ENCODE results near the gene UFSP2. TPM values are rescaled to one million over a fixed set of nuclear protein-coding genes. Genes with fewer than 3 reads are reported as not detected.

UFSP2 gene
- total RNA-seq, 1 donor from 2014 or later, result 22.1 TPM

DNA sequence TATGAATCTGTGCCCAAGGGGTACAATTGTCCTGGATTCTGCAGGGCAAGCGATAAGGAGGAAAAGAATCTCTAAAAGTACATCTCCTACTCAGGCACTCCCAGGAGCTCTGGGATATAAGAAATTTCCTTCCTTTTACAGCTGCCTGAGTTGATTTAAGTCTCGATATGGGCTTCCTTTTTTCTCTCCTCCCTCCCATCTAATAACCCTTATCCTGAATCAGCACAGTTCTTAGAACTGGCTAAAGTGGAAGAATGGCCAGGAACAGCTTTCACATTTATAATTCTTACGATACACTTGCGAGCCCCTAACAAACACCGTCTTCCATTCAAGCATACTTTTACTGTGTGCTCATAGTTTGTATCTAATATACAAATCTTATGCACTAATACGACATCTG lies 51.2 kb downstream of the UFSP2 start:
- peaks cover 12% of the 10 kb centered on the region for H3K36me3 Mint-ChIP-seq
- H3K9me3 Mint-ChIP-seq, result no peaks in the 10 kb centered on the region
- H3K4me1 Mint-ChIP-seq (ENCODE audit: unreplicated experiment), result no peaks in the 10 kb centered on the region
- H3K27ac Mint-ChIP-seq, result no peak overlapping the region
- no peak overlapping the region for H3K4me3 Mint-ChIP-seq
- no peak for DNase-seq (ENCODE audit: extremely low spot score, unreplicated experiment)
- TF ChIP-seq, protein P1, sequence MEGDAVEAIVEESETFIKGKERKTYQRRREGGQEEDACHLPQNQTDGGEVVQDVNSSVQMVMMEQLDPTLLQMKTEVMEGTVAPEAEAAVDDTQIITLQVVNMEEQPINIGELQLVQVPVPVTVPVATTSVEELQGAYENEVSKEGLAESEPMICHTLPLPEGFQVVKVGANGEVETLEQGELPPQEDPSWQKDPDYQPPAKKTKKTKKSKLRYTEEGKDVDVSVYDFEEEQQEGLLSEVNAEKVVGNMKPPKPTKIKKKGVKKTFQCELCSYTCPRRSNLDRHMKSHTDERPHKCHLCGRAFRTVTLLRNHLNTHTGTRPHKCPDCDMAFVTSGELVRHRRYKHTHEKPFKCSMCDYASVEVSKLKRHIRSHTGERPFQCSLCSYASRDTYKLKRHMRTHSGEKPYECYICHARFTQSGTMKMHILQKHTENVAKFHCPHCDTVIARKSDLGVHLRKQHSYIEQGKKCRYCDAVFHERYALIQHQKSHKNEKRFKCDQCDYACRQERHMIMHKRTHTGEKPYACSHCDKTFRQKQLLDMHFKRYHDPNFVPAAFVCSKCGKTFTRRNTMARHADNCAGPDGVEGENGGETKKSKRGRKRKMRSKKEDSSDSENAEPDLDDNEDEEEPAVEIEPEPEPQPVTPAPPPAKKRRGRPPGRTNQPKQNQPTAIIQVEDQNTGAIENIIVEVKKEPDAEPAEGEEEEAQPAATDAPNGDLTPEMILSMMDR (conservative IDR thresholded peaks at IDR 0.05), result no peak
- no peaks in the 10 kb centered on the region for H3K27me3 Mint-ChIP-seq

DNA sequence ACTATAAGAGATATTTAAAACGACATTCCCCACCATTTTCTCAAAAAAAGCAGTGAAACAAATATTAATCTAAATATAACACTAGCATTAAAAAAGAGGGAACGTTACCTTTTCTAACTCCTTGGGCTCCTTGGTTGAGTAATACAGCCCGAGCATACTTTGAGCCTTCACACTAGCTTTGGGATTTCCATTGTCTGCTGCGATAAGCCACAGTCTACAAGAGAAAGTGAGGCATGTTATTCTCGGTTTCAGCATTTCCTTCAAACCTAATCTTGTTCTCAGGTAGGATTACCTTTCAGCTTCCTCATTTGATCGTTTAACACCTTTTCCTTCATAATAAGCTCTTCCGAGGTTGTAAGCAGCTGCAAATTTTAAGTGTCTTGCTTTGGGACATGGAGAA lies 51.7 kb downstream of the UFSP2 start:
- Mint-ChIP-seq H3K4me3 (no peak overlapping the region), H3K27me3 (no peaks in the 10 kb centered on the region), H3K36me3 (peaks cover 12% of the 10 kb centered on the region), H3K4me1 (ENCODE audit: unreplicated experiment) (no peaks in the 10 kb centered on the region), H3K27ac (no peak overlapping the region), H3K9me3 (no peaks in the 10 kb centered on the region)
- no peak for DNase-seq (ENCODE audit: extremely low spot score, unreplicated experiment)
- TF ChIP-seq, protein P1 (conservative IDR thresholded peaks at IDR 0.05), result no peak

DNA sequence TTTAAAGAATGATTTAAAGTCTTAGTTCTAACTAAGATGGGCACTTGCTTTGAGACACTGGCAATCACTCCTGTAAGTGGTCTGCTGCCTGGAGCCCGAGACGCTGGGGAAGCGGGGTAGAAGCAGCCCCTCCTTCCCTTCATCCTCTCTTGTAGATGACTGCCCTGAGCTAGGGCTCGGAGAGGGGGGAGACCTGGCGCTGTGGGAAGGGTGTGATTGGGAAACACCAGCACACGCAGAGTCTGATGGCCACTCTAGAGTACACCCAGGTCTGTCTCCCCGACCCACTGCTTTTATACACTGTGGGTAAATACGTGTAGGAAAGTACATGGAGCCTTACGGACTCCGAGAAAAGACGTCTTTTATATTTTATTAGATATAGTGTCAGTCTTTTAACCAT lies 54.1 kb downstream of the UFSP2 start:
- no peaks in the 10 kb centered on the region for H3K27me3 Mint-ChIP-seq
- H3K36me3 Mint-ChIP-seq, result peaks cover 12% of the 10 kb centered on the region
- no peaks in the 10 kb centered on the region for H3K4me1 Mint-ChIP-seq (ENCODE audit: unreplicated experiment)
- no peak overlapping the region for H3K27ac Mint-ChIP-seq
- H3K9me3 Mint-ChIP-seq, result no peaks in the 10 kb centered on the region
- TF ChIP-seq, protein P1 (conservative IDR thresholded peaks at IDR 0.05), result no peak
- DNase-seq (ENCODE audit: extremely low spot score, unreplicated experiment), result no peak
- H3K4me3 Mint-ChIP-seq, result no peak overlapping the region

DNA sequence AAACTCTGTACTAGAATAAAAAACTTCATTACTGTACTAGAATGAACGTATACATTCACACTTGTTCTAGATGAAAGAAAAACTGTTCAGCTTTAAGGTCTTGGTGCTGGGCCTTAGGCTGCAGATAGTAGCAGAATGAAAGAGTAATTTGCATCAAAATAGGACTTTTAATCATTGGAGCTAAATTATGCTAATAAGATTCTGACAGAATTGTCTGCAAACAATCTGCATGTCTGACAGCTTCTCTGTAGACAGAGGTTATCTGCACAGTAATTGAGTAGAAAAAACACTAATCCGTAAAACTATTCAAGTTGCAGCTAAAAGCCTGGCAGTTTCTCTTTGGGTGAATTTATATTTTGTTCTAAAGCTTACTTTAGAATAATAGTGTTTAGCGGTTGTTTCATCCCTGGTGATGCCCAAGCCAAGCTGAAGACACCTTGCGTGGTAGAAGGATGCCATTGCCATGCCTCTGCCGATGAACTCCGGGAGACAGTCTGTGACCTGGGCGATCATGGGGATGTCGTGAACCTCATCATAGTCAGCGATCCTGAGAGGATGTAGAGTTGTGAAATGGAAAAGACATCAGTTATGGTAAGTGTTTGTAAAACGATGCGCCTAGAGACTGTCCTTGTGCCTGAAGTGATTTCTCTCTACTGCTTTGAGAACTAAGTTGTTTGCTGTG lies 55.4 kb downstream of the UFSP2 start:
- no peaks in the 10 kb centered on the region for H3K27me3 Mint-ChIP-seq
- no peaks in the 10 kb centered on the region for H3K4me1 Mint-ChIP-seq (ENCODE audit: unreplicated experiment)
- peaks cover 8% of the 10 kb centered on the region for H3K36me3 Mint-ChIP-seq
- H3K9me3 Mint-ChIP-seq, result no peaks in the 10 kb centered on the region
- TF ChIP-seq, protein P1 (conservative IDR thresholded peaks at IDR 0.05), result no peak
- no peak for DNase-seq (ENCODE audit: extremely low spot score, unreplicated experiment)
- no peak overlapping the region for H3K27ac Mint-ChIP-seq
- no peak overlapping the region for H3K4me3 Mint-ChIP-seq

DNA sequence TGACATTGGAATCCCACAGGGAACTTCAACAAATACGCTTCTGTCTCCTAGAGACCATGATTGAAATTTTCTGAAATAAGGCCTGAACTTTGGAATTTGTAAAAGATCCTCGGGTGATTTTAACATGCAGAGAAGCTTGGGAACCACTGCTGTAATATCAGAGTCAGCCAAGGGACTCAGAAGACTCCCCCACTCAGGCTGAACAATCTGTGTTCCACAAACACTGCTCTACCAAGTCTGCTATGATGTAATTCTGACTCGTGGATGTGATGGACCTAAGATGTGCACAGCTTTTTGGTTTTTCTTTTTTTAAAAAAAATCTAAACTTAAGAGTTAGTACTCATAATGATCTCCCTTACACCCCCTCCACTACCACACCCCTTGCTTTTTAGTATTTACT lies 56.0 kb downstream of the UFSP2 start:
- H3K27ac Mint-ChIP-seq, result no peak overlapping the region

More for the DNA sequence above, 56.0 kb downstream of the UFSP2 start:
- no peaks in the 10 kb centered on the region for H3K27me3 Mint-ChIP-seq
- no peak overlapping the region for H3K4me3 Mint-ChIP-seq
- no peaks in the 10 kb centered on the region for H3K4me1 Mint-ChIP-seq (ENCODE audit: unreplicated experiment)
- H3K9me3 Mint-ChIP-seq, result no peaks in the 10 kb centered on the region
- peaks cover 6% of the 10 kb centered on the region for H3K36me3 Mint-ChIP-seq
- DNase-seq (ENCODE audit: extremely low spot score, unreplicated experiment), result no peak
- TF ChIP-seq, protein P1 (conservative IDR thresholded peaks at IDR 0.05), result no peak

Measured in type B pancreatic cell (in vitro differentiated cells).